ENCODE data around the gene TAP1. TPM values are rescaled to one million over a fixed set of nuclear protein-coding genes. Genes with fewer than 3 reads are reported as not detected.

TAP1 gene
- total RNA-seq, 2 donors from 2014 or later = 7.9 to 12.2 TPM

GRCh38 chr6:32857156-32857891 lies 3.8 kb upstream of the TAP1 start:
- Histone ChIP-seq H3K4me3 (no peak overlapping the region), H3K4me1 (peaks cover 9% of the 10 kb centered on the region), H3K36me3 (replicated peaks in 1 of 2; ENCODE audit: insufficient read depth in 1 of 2, low read depth in 2 of 2) (no peaks in the 10 kb centered on the region), H3K27me3 (no peaks in the 10 kb centered on the region), H3K9me3 (no peaks in the 10 kb centered on the region), H3K27ac (no peak overlapping the region)
- TF ChIP-seq CTCF (IDR thresholded peaks at IDR 0.05) (no peak), POLR2A (IDR thresholded peaks at IDR 0.05) (no peak)
- WGBS, 2 donors = 66 to 75% methylated on average over 14 of the region's 14 CpGs
- no peak for ATAC-seq
- intact Hi-C loops (cut with DNase I) = no loop called here
- DNase-seq = no peak

GRCh38 chr6:32855467-32856174 lies 2.1 kb upstream of the TAP1 start:
- intact Hi-C loops (cut with DNase I) = no loop called here

GRCh38 chr6:32854376-32855178 lies 1.1 kb upstream of the TAP1 start:
- Histone ChIP-seq H3K4me1 (peaks cover 20% of the 10 kb centered on the region), H3K4me3 (peak overlapping the region; percentile 74 to 81), H3K27ac (peak overlapping the region; percentile 95 to 98 (median 98)), H3K9me3 (no peaks in the 10 kb centered on the region), H3K27me3 (no peaks in the 10 kb centered on the region), H3K36me3 (replicated peaks in 1 of 2; ENCODE audit: insufficient read depth in 1 of 2, low read depth in 2 of 2) (no peaks in the 10 kb centered on the region)
- 18 to 19% methylated on average over 24 of the region's 24 CpGs for WGBS, 2 donors
- intact Hi-C loops (cut with DNase I) = no loop called here
- no peak for ATAC-seq
- TF ChIP-seq POLR2A (IDR thresholded peaks at IDR 0.05) (no peak), CTCF (IDR thresholded peaks at IDR 0.05) (no peak)
- peak; percentile 29 to 59 (median 36) for DNase-seq

More at GRCh38 chr6:32855467-32856174, 2.1 kb upstream of the TAP1 start:
- TF ChIP-seq POLR2A (IDR thresholded peaks at IDR 0.05) (no peak), CTCF (IDR thresholded peaks at IDR 0.05) (no peak)
- DNase-seq (no peak), ATAC-seq (no peak)
- Histone ChIP-seq H3K9me3 (no peaks in the 10 kb centered on the region), H3K4me1 (peaks cover 20% of the 10 kb centered on the region), H3K4me3 (no peak overlapping the region), H3K36me3 (replicated peaks in 1 of 2; ENCODE audit: insufficient read depth in 1 of 2, low read depth in 2 of 2) (no peaks in the 10 kb centered on the region), H3K27ac (no peak overlapping the region), H3K27me3 (no peaks in the 10 kb centered on the region)
- whole genome bisulfite sequencing, 2 donors = 62 to 70% methylated on average over 8 of the region's 8 CpGs

- DNase-seq (peak; percentile 59 to 69 (median 64)), ATAC-seq (peak; percentile 29)
- TF ChIP-seq CTCF (IDR thresholded peaks at IDR 0.05) (no peak), POLR2A (IDR thresholded peaks at IDR 0.05) (no peak)
- Histone ChIP-seq H3K36me3 (replicated peaks in 1 of 2; ENCODE audit: insufficient read depth in 1 of 2, low read depth in 2 of 2) (peaks cover 0 to 4% of the 10 kb centered on the region in 2 donors), H3K27me3 (no peaks in the 10 kb centered on the region), H3K4me3 (peak overlapping the region; percentile 74 to 81), H3K9me3 (no peaks in the 10 kb centered on the region), H3K27ac (peak overlapping the region; percentile 95 to 98 (median 98)), H3K4me1 (peaks cover 20% of the 10 kb centered on the region)
- intact Hi-C loops (cut with DNase I) = no loop called here
- 0% methylated on average over 17 to 40 of the region's 41 CpGs for WGBS, 2 donors
These were observed 512 bp downstream of the TAP1 start for GRCh38 chr6:32852844-32853540.
